MCF 10A (cell line): Measurements from ENCODE around the gene AMH. TPM values are rescaled to one million over a fixed set of nuclear protein-coding genes. Genes with fewer than 3 reads are reported as not detected.

Source experiments
- BruUV-seq: library from RNA; stranded (reverse); fragments of 400-500 nt; replicated peaks from 2 replicates; lab custom pipeline; 2021; lab: Mats Ljungman, UMichigan
- CTCF ChIA-PET: fragments of 300-600 bp; sonication (Branson Sonifier 250); formaldehyde crosslinking; extraction: SDS; loops from one replicate; lab custom pipeline; 2021; ENCODE audit warnings: antibody characterized with exemption, inconsistent platforms; lab: Yijun Ruan, JAX
- POLR2A ChIA-PET: fragments of 300-600, 350-650 bp; sonication (Branson Sonifier 250); formaldehyde crosslinking; extraction: SDS; loops from one replicate; lab custom pipeline; 2020; ENCODE audit warnings: antibody characterized with exemption, inconsistent platforms; lab: Yijun Ruan, JAX
- DNase-seq: peaks from one replicate; pipeline ENCODE4 v3.0.0-alpha.2; 2018; ENCODE audit not compliant: unreplicated experiment
- H3K27ac Mint-ChIP-seq: one replicate; pipeline ENCODE4 v1.8.0; 2022; ENCODE audit warnings: mild to moderate bottlenecking, low read depth, mixed read lengths; ENCODE audit not compliant: unreplicated experiment
- H3K27me3 Mint-ChIP-seq: one replicate; pipeline ENCODE4 v1.8.0; 2022; ENCODE audit warnings: mixed read lengths; ENCODE audit not compliant: insufficient read depth, unreplicated experiment
- H3K36me3 Mint-ChIP-seq: one replicate; pipeline ENCODE4 v1.8.0; 2022; ENCODE audit warnings: mild to moderate bottlenecking, moderate library complexity, mixed read lengths; ENCODE audit not compliant: insufficient read depth, unreplicated experiment
- H3K4me1 Mint-ChIP-seq: one replicate; pipeline ENCODE4 v1.8.0; 2022; ENCODE audit warnings: mixed read lengths; ENCODE audit not compliant: insufficient read depth, unreplicated experiment
- H3K4me3 Mint-ChIP-seq: one replicate; pipeline ENCODE4 v1.8.0; 2022; ENCODE audit warnings: mild to moderate bottlenecking, moderate library complexity, mixed read lengths; ENCODE audit not compliant: unreplicated experiment
- H3K9me3 Mint-ChIP-seq: one replicate; pipeline ENCODE4 v1.8.0; 2022; ENCODE audit warnings: mixed read lengths; ENCODE audit not compliant: unreplicated experiment
- CTCF ChIP-seq: fragments of 200-600 bp; IDR thresholded peaks from one replicate; pipeline ENCODE4 v1.8.0; 2022; ENCODE audit warnings: antibody characterized with exemption, mild to moderate bottlenecking; ENCODE audit not compliant: unreplicated experiment
- intact Hi-C: fragments of 100-400 bp; cut with micrococcal nuclease; formaldehyde crosslinking; loops from 2 replicates; pipeline ENCODE4 v1.14.1; 2022
- total RNA-seq: library from RNA; stranded (reverse); gene quantifications from 2 replicates; pipeline ENCODE4 v1.2.3, GENCODE V29; 2022

The AMH gene
- total RNA-seq, 1 experiment from 2014 or later = 11.9 TPM

GRCh38 chr19:2288818-2289713 lies 39.9 kb downstream of the AMH start:
- Mint-ChIP-seq H3K9me3 (no peaks in the 10 kb centered on the region), H3K36me3 (no peaks in the 10 kb centered on the region), H3K4me3 (no peak overlapping the region), H3K27me3 (peaks cover 29% of the 10 kb centered on the region), H3K27ac (no peak overlapping the region), H3K4me1 (no peaks in the 10 kb centered on the region)
- ChIA-PET POLR2A (no interaction called here), CTCF (interaction anchor here (0.6 to 1.2 kb wide), 3 partner anchors 49 to 141 kb away, joined by 3 to 4 read pairs (median 4); no protein-coding TSS in a partner anchor)
- no peak for TF ChIP-seq CTCF
- no peak for DNase-seq
- BruUV-seq = no TSS peak
- intact Hi-C loops = no loop called here

- no peak for DNase-seq
- Mint-ChIP-seq H3K27me3 (peaks cover 37% of the 10 kb centered on the region), H3K9me3 (no peaks in the 10 kb centered on the region), H3K4me3 (no peak overlapping the region), H3K27ac (no peak overlapping the region), H3K36me3 (no peaks in the 10 kb centered on the region), H3K4me1 (no peaks in the 10 kb centered on the region)
- POLR2A ChIA-PET = no interaction called here
- CTCF ChIA-PET = interaction anchor here (1.2 kb wide), 1 partner anchor 134 kb away, joined by 4 read pairs; no protein-coding TSS in a partner anchor
- no TSS peak for BruUV-seq
- intact Hi-C loops = no loop called here
- no peak for TF ChIP-seq CTCF
Observed at GRCh38 chr19:2289714-2290435, 40.8 kb downstream of the AMH start.

GRCh38 chr19:2290441-2291184 lies 41.5 kb downstream of the AMH start:
- Mint-ChIP-seq H3K4me1 (no peaks in the 10 kb centered on the region), H3K27me3 (peaks cover 43% of the 10 kb centered on the region), H3K36me3 (no peaks in the 10 kb centered on the region), H3K9me3 (no peaks in the 10 kb centered on the region), H3K27ac (no peak overlapping the region), H3K4me3 (no peak overlapping the region)
- BruUV-seq = no TSS peak
- intact Hi-C loops = no loop called here
- ChIA-PET POLR2A (no interaction called here), CTCF (no interaction called here)
- DNase-seq = no peak
- no peak for TF ChIP-seq CTCF
